Measurements from ENCODE around the gene C2CD2.

Gene C2CD2

GRCh38 chr21:41953831-41954653, at the start of gene C2CD2:
TSS of gene C2CD2 (minus strand) at chr21:41954018. CDS start at chr21:41953648, 370 bp downstream.
- peak within 1 kb of the TSS; percentile 62 for H3K4me3 ChIP-seq (replicated peaks; ENCODE audit: low read depth, low read length)
- peak; percentile 70 for DNase-seq (ENCODE audit: low read depth)
- TF ChIP-seq CTCF (IDR thresholded peaks at IDR 0.05; ENCODE audit: low read length, missing control alignments) = no peak

GRCh38 chr21:42003051-42003461, 49.2 kb upstream of the C2CD2 start:
- TF ChIP-seq CTCF (IDR thresholded peaks at IDR 0.05; ENCODE audit: low read length, missing control alignments) = no peak
- DNase-seq (ENCODE audit: low read depth) = no peak

GRCh38 chr21:42002421-42002958, 48.7 kb upstream of the C2CD2 start:
- peak; percentile 68 for DNase-seq (ENCODE audit: low read depth)
- no peak for TF ChIP-seq CTCF (IDR thresholded peaks at IDR 0.05; ENCODE audit: low read length, missing control alignments)
- H3K4me3 ChIP-seq (replicated peaks; ENCODE audit: low read depth, low read length) = no peak overlapping the region

More at GRCh38 chr21:42003051-42003461, 49.2 kb upstream of the C2CD2 start:
- H3K4me3 ChIP-seq (replicated peaks; ENCODE audit: low read depth, low read length) = no peak overlapping the region

GRCh38 chr21:42001781-42002180, 48.0 kb upstream of the C2CD2 start:
- no peak overlapping the region for H3K4me3 ChIP-seq (replicated peaks; ENCODE audit: low read depth, low read length)
- TF ChIP-seq CTCF (IDR thresholded peaks at IDR 0.05; ENCODE audit: low read length, missing control alignments) = no peak
- DNase-seq (ENCODE audit: low read depth) = no peak

GRCh38 chr21:42000908-42001307, 47.1 kb upstream of the C2CD2 start:
- no peak for DNase-seq (ENCODE audit: low read depth)
- no peak overlapping the region for H3K4me3 ChIP-seq (replicated peaks; ENCODE audit: low read depth, low read length)
- TF ChIP-seq CTCF (IDR thresholded peaks at IDR 0.05; ENCODE audit: low read length, missing control alignments) = no peak

GRCh38 chr21:41997657-41998056, 43.8 kb upstream of the C2CD2 start:
- no peak for TF ChIP-seq CTCF (IDR thresholded peaks at IDR 0.05; ENCODE audit: low read length, missing control alignments)
- DNase-seq (ENCODE audit: low read depth) = no peak
- H3K4me3 ChIP-seq (replicated peaks; ENCODE audit: low read depth, low read length) = no peak overlapping the region

Measured in fibroblast of pulmonary artery (primary cell).